ENCODE measurements around the gene ZAR1. TPM values are rescaled to one million over a fixed set of nuclear protein-coding genes. Genes with fewer than 3 reads are reported as not detected.

The ZAR1 gene
- total RNA-seq, 4 donors from 2014 or later: not detected

GRCh38 chr4:48467442-48467841, 22.6 kb upstream of the ZAR1 start:
- peaks cover 0 to 8% (median 0%) of the 10 kb centered on the region in 4 donors for H3K9me3 ChIP-seq
- 69% methylated on average over 2 of the region's 2 CpGs for WGBS

GRCh38 chr4:48467891-48468290, 22.2 kb upstream of the ZAR1 start:
- DNase-seq (ENCODE audit: extremely low spot score): no peak
- no peaks in the 10 kb centered on the region for H3K4me1 ChIP-seq
- no peak for TF ChIP-seq POLR2AphosphoS5 (IDR thresholded peaks at IDR 0.05)
- no peak for TF ChIP-seq CTCF (IDR thresholded peaks at IDR 0.05)
- TF ChIP-seq POLR2A (IDR thresholded peaks at IDR 0.05; ENCODE audit: low read depth): no peak
- TF ChIP-seq EP300 (IDR thresholded peaks at IDR 0.05): no peak
- intact Hi-C loops (cut with DNase I): no loop called here
- H3K27ac ChIP-seq (replicated peaks in 1 of 4): no peak overlapping the region
- H3K27me3 ChIP-seq: peaks cover 0 to 6% (median 0%) of the 10 kb centered on the region in 4 donors
- WGBS: 77% methylated on average over 4 of the region's 5 CpGs
- no peaks in the 10 kb centered on the region for H3K36me3 ChIP-seq
- peaks cover 0 to 8% (median 0%) of the 10 kb centered on the region in 4 donors for H3K9me3 ChIP-seq
- H3K4me3 ChIP-seq: no peak overlapping the region

More at GRCh38 chr4:48467442-48467841, 22.6 kb upstream of the ZAR1 start:
- Histone ChIP-seq H3K4me1 (no peaks in the 10 kb centered on the region), H3K36me3 (no peaks in the 10 kb centered on the region), H3K27ac (replicated peaks in 1 of 4) (no peak overlapping the region), H3K27me3 (peaks cover 0 to 6% (median 0%) of the 10 kb centered on the region in 4 donors), H3K4me3 (no peak overlapping the region)
- DNase-seq (ENCODE audit: extremely low spot score): no peak
- no peak for TF ChIP-seq CTCF (IDR thresholded peaks at IDR 0.05)
- TF ChIP-seq POLR2AphosphoS5 (IDR thresholded peaks at IDR 0.05): no peak
- no peak for TF ChIP-seq POLR2A (IDR thresholded peaks at IDR 0.05; ENCODE audit: low read depth)
- no peak for TF ChIP-seq EP300 (IDR thresholded peaks at IDR 0.05)
- intact Hi-C loops (cut with DNase I): no loop called here

- Histone ChIP-seq H3K27me3 (peaks cover 0 to 6% (median 0%) of the 10 kb centered on the region in 4 donors), H3K4me1 (no peaks in the 10 kb centered on the region), H3K9me3 (no peaks in the 10 kb centered on the region), H3K27ac (replicated peaks in 1 of 4) (no peak overlapping the region), H3K36me3 (no peaks in the 10 kb centered on the region), H3K4me3 (no peak overlapping the region)
- no peak for DNase-seq (ENCODE audit: extremely low spot score)
- intact Hi-C loops (cut with DNase I): no loop called here
- 53% methylated on average over 1 of the region's 1 CpG for WGBS
- TF ChIP-seq POLR2AphosphoS5 (IDR thresholded peaks at IDR 0.05): no peak
- TF ChIP-seq POLR2A (IDR thresholded peaks at IDR 0.05; ENCODE audit: low read depth): no peak
- no peak for TF ChIP-seq CTCF (IDR thresholded peaks at IDR 0.05)
- no peak for TF ChIP-seq EP300 (IDR thresholded peaks at IDR 0.05)
Measured at GRCh38 chr4:48470137-48470536, 19.9 kb upstream of the ZAR1 start.

- Histone ChIP-seq H3K4me3 (no peak overlapping the region), H3K9me3 (no peaks in the 10 kb centered on the region), H3K27me3 (peaks cover 0 to 6% (median 0%) of the 10 kb centered on the region in 4 donors), H3K27ac (replicated peaks in 1 of 4) (no peak overlapping the region), H3K36me3 (no peaks in the 10 kb centered on the region), H3K4me1 (no peaks in the 10 kb centered on the region)
- 31% methylated on average over 2 of the region's 2 CpGs for WGBS
- TF ChIP-seq CTCF (IDR thresholded peaks at IDR 0.05) (no peak), EP300 (IDR thresholded peaks at IDR 0.05) (no peak), POLR2A (IDR thresholded peaks at IDR 0.05; ENCODE audit: low read depth) (no peak), POLR2AphosphoS5 (IDR thresholded peaks at IDR 0.05) (no peak)
- intact Hi-C loops (cut with DNase I): no loop called here
- DNase-seq (ENCODE audit: extremely low spot score): no peak
Measured at GRCh38 chr4:48470570-48470969, 19.5 kb upstream of the ZAR1 start.

- intact Hi-C loops (cut with DNase I): no loop called here
Measured at GRCh38 chr4:48472794-48473193, 17.3 kb upstream of the ZAR1 start.

More at GRCh38 chr4:48472794-48473193, 17.3 kb upstream of the ZAR1 start:
- no peak overlapping the region for H3K27ac ChIP-seq (replicated peaks in 1 of 4)
- no peak for DNase-seq (ENCODE audit: extremely low spot score)
- peaks cover 0 to 6% (median 0%) of the 10 kb centered on the region in 4 donors for H3K27me3 ChIP-seq
- TF ChIP-seq POLR2AphosphoS5 (IDR thresholded peaks at IDR 0.05) (no peak), EP300 (IDR thresholded peaks at IDR 0.05) (no peak), CTCF (IDR thresholded peaks at IDR 0.05) (no peak), POLR2A (IDR thresholded peaks at IDR 0.05; ENCODE audit: low read depth) (no peak)
- H3K4me1 ChIP-seq: no peaks in the 10 kb centered on the region
- no peak overlapping the region for H3K4me3 ChIP-seq
- 73% methylated on average over 1 of the region's 1 CpG for WGBS
- no peaks in the 10 kb centered on the region for H3K36me3 ChIP-seq
- no peaks in the 10 kb centered on the region for H3K9me3 ChIP-seq

Data from esophagus muscularis mucosa (tissue), 4 donors.